Activated CD8-positive, alpha-beta memory T cell treated with anti-CD3 and anti-CD28 coated beads for 24 hours (primary cell): ENCODE results near the gene EMD.
A peak's percentile ranks its signal among the peaks of the same experiment; 100 is the strongest.

ENCODE experiments used
- DNase-seq: peaks from one replicate; pipeline ENCODE4 v3.0.0-alpha.2; 2020

EMD gene

GRCh38 chrX:154426916-154427770 lies 48.0 kb downstream of the EMD start:
- DNase-seq: no peak

- DNase-seq: peak; percentile 89
Observed at GRCh38 chrX:154428176-154429171, 49.4 kb downstream of the EMD start, which contains the start of gene ATP6AP1. ATP6AP1 (plus strand) TSS chrX:154428677; CDS start chrX:154428693, 16 bp downstream.

- no peak for DNase-seq
Observed at GRCh38 chrX:154429711-154430110, 50.6 kb downstream of the EMD start.

GRCh38 chrX:154430479-154430878 lies 51.4 kb downstream of the EMD start:
- DNase-seq: no peak

GRCh38 chrX:154430916-154431315 lies 51.8 kb downstream of the EMD start:
- DNase-seq: no peak
